Vagina (tissue), 2 donors: ENCODE results near the gene ABR.

Experiments
- POLR2A ChIP-seq, 2 donors: fragments of 450-650 bp; IDR thresholded peaks; one replicate each; pipeline ENCODE4 v1.6.1; 2017; ENCODE audit warnings: antibody characterized with exemption in 2 of 2, mild to moderate bottlenecking in 2 of 2, moderate library complexity in 2 of 2
- POLR2AphosphoS5 ChIP-seq, 2 donors: sonication (generic); formaldehyde crosslinking; IDR thresholded peaks; one replicate each; pipeline ENCODE4 v1.9.0; 2017; ENCODE audit warnings: antibody characterized with exemption in 2 of 2, mild to moderate bottlenecking in 2 of 2, low read depth in 1 of 2; ENCODE audit not compliant: insufficient read depth in 1 of 2
- TF ChIP-seq, protein P1 (sequence below), 3 experiments: fragments of 450-650 bp in 2 of 3; fragments of 200-600 bp in 1 of 3; sonication (generic) in 1 of 3; IDR thresholded peaks; one replicate each; pipeline ENCODE4 v1.5.1; 2017 to 2019; ENCODE audit warnings: antibody characterized with exemption in 3 of 3, mild to moderate bottlenecking in 2 of 3, moderate library complexity in 2 of 3

DNA sequence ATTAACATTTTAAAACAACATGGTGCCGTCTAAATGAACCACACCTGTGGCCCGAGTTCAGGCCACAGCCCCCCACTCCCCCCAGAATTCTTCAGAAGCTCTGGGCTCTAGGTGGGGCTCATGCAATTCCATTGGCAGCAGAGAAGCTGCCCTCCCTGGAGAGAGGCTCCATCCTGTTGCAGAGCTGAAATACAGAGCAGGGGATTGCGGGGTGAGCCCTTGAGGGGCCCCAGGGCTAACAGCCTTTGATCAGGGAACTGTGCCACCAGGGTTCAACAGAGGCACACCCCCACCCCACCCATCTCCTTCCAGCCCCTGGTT lies 69.3 kb downstream of the ABR start:
- TF ChIP-seq POLR2A (IDR thresholded peaks at IDR 0.05) (no peak), POLR2AphosphoS5 (IDR thresholded peaks at IDR 0.05; ENCODE audit: insufficient read depth in 1 of 2, low read depth in 1 of 2) (no peak)
- TF ChIP-seq, protein P1, sequence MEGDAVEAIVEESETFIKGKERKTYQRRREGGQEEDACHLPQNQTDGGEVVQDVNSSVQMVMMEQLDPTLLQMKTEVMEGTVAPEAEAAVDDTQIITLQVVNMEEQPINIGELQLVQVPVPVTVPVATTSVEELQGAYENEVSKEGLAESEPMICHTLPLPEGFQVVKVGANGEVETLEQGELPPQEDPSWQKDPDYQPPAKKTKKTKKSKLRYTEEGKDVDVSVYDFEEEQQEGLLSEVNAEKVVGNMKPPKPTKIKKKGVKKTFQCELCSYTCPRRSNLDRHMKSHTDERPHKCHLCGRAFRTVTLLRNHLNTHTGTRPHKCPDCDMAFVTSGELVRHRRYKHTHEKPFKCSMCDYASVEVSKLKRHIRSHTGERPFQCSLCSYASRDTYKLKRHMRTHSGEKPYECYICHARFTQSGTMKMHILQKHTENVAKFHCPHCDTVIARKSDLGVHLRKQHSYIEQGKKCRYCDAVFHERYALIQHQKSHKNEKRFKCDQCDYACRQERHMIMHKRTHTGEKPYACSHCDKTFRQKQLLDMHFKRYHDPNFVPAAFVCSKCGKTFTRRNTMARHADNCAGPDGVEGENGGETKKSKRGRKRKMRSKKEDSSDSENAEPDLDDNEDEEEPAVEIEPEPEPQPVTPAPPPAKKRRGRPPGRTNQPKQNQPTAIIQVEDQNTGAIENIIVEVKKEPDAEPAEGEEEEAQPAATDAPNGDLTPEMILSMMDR (IDR thresholded peaks at IDR 0.05), result no peak
